GM18951 (cell line): ENCODE results near the gene RXRG.

Experiments
- POLR2A ChIP-seq: IDR thresholded peaks from 4 replicates; pipeline ENCODE4 v1.6.1; 2011; ENCODE audit warnings: mild to moderate bottlenecking; ENCODE audit not compliant: insufficient read length, insufficient read depth; ENCODE audit errors: extremely low read depth
- in situ Hi-C: fragments of 300-500 bp; cut with MboI; formaldehyde crosslinking; loops from one replicate; pipeline ENCODE4 v1.12.0; 2022; ENCODE audit warnings: low sequenced_read_pairs, mixed read lengths, inconsistent platforms; ENCODE audit not compliant: unreplicated experiment

The RXRG gene

GRCh38 chr1:165355977-165356811 is 88.7 kb downstream of the RXRG start, which contains the start of gene LMX1A:
LMX1A (minus strand) TSS chr1:165356715; CDS start chr1:165355559, 1,156 bp downstream.
- no peak for TF ChIP-seq POLR2A
- in situ Hi-C loops = no loop called here

- in situ Hi-C loops = no loop called here
- TF ChIP-seq POLR2A = no peak
Measured at GRCh38 chr1:165355139-165355976, 89.6 kb downstream of the RXRG start.

- in situ Hi-C loops = no loop called here
- no peak for TF ChIP-seq POLR2A
Measured at GRCh38 chr1:165354739-165355138, 90.2 kb downstream of the RXRG start.

GRCh38 chr1:165353731-165354671 is 90.9 kb downstream of the RXRG start:
- in situ Hi-C loops = no loop called here
- TF ChIP-seq POLR2A = no peak

- TF ChIP-seq POLR2A = no peak
- in situ Hi-C loops = no loop called here
Measured at GRCh38 chr1:165352442-165353293, 92.3 kb downstream of the RXRG start.

- in situ Hi-C loops = no loop called here
- TF ChIP-seq POLR2A = no peak
Measured at GRCh38 chr1:165351863-165352441, 93.0 kb downstream of the RXRG start.
